HG03064 (cell line): ENCODE results near the gene PLCB3.
A peak's percentile ranks its signal among the peaks of the same experiment; 100 is the strongest.
"Not testable (repeated sequence)": the region's sequence is repeated elsewhere in the genome, so short reads cannot be mapped to it uniquely, and the experiment has no call there.

Experiments used
- ATAC-seq: cut with Tn5 transposase; IDR thresholded peaks from one replicate; pipeline ENCODE4 v1.9.1; 2021; ENCODE audit warnings: low read depth; ENCODE audit not compliant: unreplicated experiment

The PLCB3 gene

GRCh38 chr11:64297699-64298358 lies 46.5 kb downstream of the PLCB3 start:
- no peak for ATAC-seq

GRCh38 chr11:64298966-64299846 lies 47.9 kb downstream of the PLCB3 start:
- no peak for ATAC-seq

- no peak for ATAC-seq
Measured at GRCh38 chr11:64299847-64300648, 48.7 kb downstream of the PLCB3 start, which contains the start of gene CATSPERZ. CATSPERZ (plus strand) TSS chr11:64300358; CDS start chr11:64300411, 53 bp downstream.

GRCh38 chr11:64303109-64304031 lies 52.0 kb downstream of the PLCB3 start:
- ATAC-seq: no peak

- no peak for ATAC-seq
Measured at GRCh38 chr11:64304032-64304315, 52.6 kb downstream of the PLCB3 start.

GRCh38 chr11:64304316-64305072 lies 53.2 kb downstream of the PLCB3 start:
- ATAC-seq: peak; percentile 28

GRCh38 chr11:64305075-64305690 lies 53.9 kb downstream of the PLCB3 start, which contains the start of gene ESRRA:
ESRRA (plus strand) TSS chr11:64305524; CDS start chr11:64307180, 1,656 bp downstream.
- peak; percentile 62 for ATAC-seq

- peak; percentile 17 for ATAC-seq
Measured at GRCh38 chr11:64305691-64306562, 54.6 kb downstream of the PLCB3 start.

- no peak for ATAC-seq
Measured at GRCh38 chr11:64306563-64306875, 55.2 kb downstream of the PLCB3 start.

GRCh38 chr11:64306876-64307622 lies 55.7 kb downstream of the PLCB3 start:
- ATAC-seq: no peak

GRCh38 chr11:64307795-64308194 lies 56.5 kb downstream of the PLCB3 start:
- ATAC-seq: not testable (repeated sequence)

- ATAC-seq: no peak
Measured at GRCh38 chr11:64312947-64313346, 61.6 kb downstream of the PLCB3 start.

GRCh38 chr11:64313491-64314145 lies 62.3 kb downstream of the PLCB3 start:
- no peak for ATAC-seq

- no peak for ATAC-seq
Measured at GRCh38 chr11:64314146-64314804, 62.9 kb downstream of the PLCB3 start.

GRCh38 chr11:64314805-64315561 lies 63.7 kb downstream of the PLCB3 start:
- no peak for ATAC-seq
